Gastrocnemius medialis (tissue), 4 donors: Measurements from ENCODE around the gene KRT38.

ENCODE experiments used
- POLR2A ChIP-seq, 2 donors: fragments of 450-650 bp; IDR thresholded peaks; one replicate each; pipeline ENCODE4 v1.6.1; 2017; ENCODE audit warnings: antibody characterized with exemption in 2 of 2, mild to moderate bottlenecking in 2 of 2, moderate library complexity in 2 of 2
- TF ChIP-seq, protein P1 (sequence below), 5 experiments: fragments of 450-650 bp in 3 of 5; fragments of 200-600 bp in 2 of 5; sonication (generic) in 2 of 5; IDR thresholded peaks in 4 of 5; conservative IDR thresholded peaks in 1 of 5; 1 replicate in 4 of 5; 2 replicates in 1 of 5; pipeline ENCODE4 v1.5.1; 2016 to 2019; ENCODE audit warnings: antibody characterized with exemption in 5 of 5, mild to moderate bottlenecking in 3 of 5, moderate library complexity in 3 of 5

DNA sequence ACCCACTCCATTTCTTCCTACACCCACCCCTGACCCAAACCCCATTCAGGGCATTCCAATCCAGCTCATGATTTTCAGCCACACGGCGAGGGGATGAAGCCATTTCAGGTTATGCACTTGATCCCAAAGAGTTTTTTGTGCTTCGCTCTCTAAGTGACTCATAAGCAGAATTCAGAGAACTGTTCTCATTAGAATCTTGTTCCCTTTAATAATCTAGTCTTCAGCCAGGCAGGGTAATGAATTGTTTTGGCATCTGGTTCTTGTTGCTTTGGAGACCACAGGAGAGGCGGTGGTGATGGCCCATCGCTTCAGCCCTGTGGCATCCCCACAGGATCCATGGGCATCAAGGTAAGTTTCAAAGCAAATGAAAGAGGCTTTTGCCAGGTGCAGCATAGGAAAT, 38.6 kb downstream of the KRT38 start:
- TF ChIP-seq, protein P1, sequence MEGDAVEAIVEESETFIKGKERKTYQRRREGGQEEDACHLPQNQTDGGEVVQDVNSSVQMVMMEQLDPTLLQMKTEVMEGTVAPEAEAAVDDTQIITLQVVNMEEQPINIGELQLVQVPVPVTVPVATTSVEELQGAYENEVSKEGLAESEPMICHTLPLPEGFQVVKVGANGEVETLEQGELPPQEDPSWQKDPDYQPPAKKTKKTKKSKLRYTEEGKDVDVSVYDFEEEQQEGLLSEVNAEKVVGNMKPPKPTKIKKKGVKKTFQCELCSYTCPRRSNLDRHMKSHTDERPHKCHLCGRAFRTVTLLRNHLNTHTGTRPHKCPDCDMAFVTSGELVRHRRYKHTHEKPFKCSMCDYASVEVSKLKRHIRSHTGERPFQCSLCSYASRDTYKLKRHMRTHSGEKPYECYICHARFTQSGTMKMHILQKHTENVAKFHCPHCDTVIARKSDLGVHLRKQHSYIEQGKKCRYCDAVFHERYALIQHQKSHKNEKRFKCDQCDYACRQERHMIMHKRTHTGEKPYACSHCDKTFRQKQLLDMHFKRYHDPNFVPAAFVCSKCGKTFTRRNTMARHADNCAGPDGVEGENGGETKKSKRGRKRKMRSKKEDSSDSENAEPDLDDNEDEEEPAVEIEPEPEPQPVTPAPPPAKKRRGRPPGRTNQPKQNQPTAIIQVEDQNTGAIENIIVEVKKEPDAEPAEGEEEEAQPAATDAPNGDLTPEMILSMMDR (IDR thresholded peaks at IDR 0.05 in 4 of 5, conservative IDR thresholded peaks at IDR 0.05 in 1 of 5), result no peak
- no peak for TF ChIP-seq POLR2A (IDR thresholded peaks at IDR 0.05)
